K562 (cell line): ENCODE data around the gene ACTA2. TPM values are rescaled to one million over a fixed set of nuclear protein-coding genes. Genes with fewer than 3 reads are reported as not detected.

Experiments
- ATAC-seq: fragments of 200-7000 bp; cut with Tn5 transposase; 3 replicates; pipeline ENCODE4 v1.9.1; 2020; ENCODE audit warnings: moderate library complexity
- BruUV-seq: library from RNA; stranded (reverse); fragments of 400-500 nt; replicated peaks from 2 replicates; lab custom pipeline; 2021; lab: Mats Ljungman, UMichigan
- CTCF ChIA-PET: fragments of 300-600 bp; formaldehyde crosslinking; extraction: SDS; loops from one replicate; lab custom pipeline; 2021; ENCODE audit warnings: low intra/inter-chr PET ratio; lab: Yijun Ruan, JAX
- POLR2A ChIA-PET: fragments of 300-600, 350-650 bp; sonication (Branson Sonifier 250); formaldehyde crosslinking; extraction: SDS; loops from one replicate; lab custom pipeline; 2021; ENCODE audit warnings: antibody characterized with exemption, inconsistent platforms; lab: Yijun Ruan, JAX
- DNase-seq, 4 experiments: peaks; one replicate each; pipeline versions ENCODE4 v3.0.0 to v3.0.0-alpha.2; 2011 to 2018; ENCODE audit warnings: low spot score in 3 of 4, mixed read lengths in 3 of 4; ENCODE audit errors: extremely low read depth in 1 of 4
- FAIRE-seq: peaks from 2 replicates; lab custom pipeline; 2011; peaks lifted over from hg19 to GRCh38; lab: Jason Lieb, UNC
- H2AFZ ChIP-seq: 2 replicates; pipeline ENCODE4 v1.6.0; 2011; ENCODE audit warnings: low read depth, low read length, control low read depth, inconsistent platforms
- H3K27ac ChIP-seq: fragments of 200-600 bp; 3 replicates; pipeline ENCODE4 v1.8.0; 2011; ENCODE audit warnings: low read depth, mild to moderate bottlenecking, control low read depth, inconsistent platforms, low read length, moderate library complexity, mixed read lengths; ENCODE audit errors: extremely low read depth
- H3K27me3 ChIP-seq, 2 experiments: fragments of 300-600 bp in 1 of 2; 2 replicates in 1 of 2; 3 replicates in 1 of 2; pipeline versions ENCODE4 v1.6.0 to v1.8.0; 2011; ENCODE audit warnings: inconsistent platforms in 2 of 2, low read length in 2 of 2, mild to moderate bottlenecking in 1 of 2, mixed read lengths in 1 of 2, moderate library complexity in 1 of 2; ENCODE audit not compliant: control insufficient read depth in 2 of 2, insufficient read depth in 2 of 2
- H3K36me3 ChIP-seq: fragments of 300-600 bp; 3 replicates; pipeline ENCODE4 v1.8.0; 2011; ENCODE audit warnings: mild to moderate bottlenecking, low read length, inconsistent platforms; ENCODE audit not compliant: control insufficient read depth, insufficient read depth
- H3K4me1 ChIP-seq, 2 experiments: fragments of 200-600 bp in 1 of 2; replicated peaks in 1 of 2; 2 replicates in 1 of 2; 3 replicates in 1 of 2; pipeline versions ENCODE4 v1.5.1 to v1.8.0; 2011; ENCODE audit warnings: inconsistent platforms in 2 of 2, low read length in 2 of 2, mild to moderate bottlenecking in 1 of 2, mixed read lengths in 1 of 2, moderate library complexity in 1 of 2; ENCODE audit not compliant: control insufficient read depth in 2 of 2, insufficient read depth in 2 of 2
- H3K4me2 ChIP-seq: 2 replicates; pipeline ENCODE4 v1.6.1; 2011; ENCODE audit warnings: low read length, control low read depth, inconsistent platforms, mixed read lengths; ENCODE audit not compliant: insufficient read depth
- H3K4me3 ChIP-seq: fragments of 200-600 bp; sonication (generic), shearing (Covaris generic); 2 replicates; pipeline ENCODE4 v1.5.1; 2016; ENCODE audit warnings: control low read depth, inconsistent platforms
- H3K79me2 ChIP-seq: fragments of 200-600 bp; 3 replicates; pipeline ENCODE4 v1.8.0; 2011; ENCODE audit warnings: low read length, inconsistent platforms; ENCODE audit not compliant: control insufficient read depth, insufficient read depth
- H3K9ac ChIP-seq, 2 experiments: 2 replicates each; pipeline versions ENCODE4 v1.6.0 to v1.6.1; 2011; ENCODE audit warnings: low read depth in 2 of 2, low read length in 2 of 2, control low read depth in 1 of 2, inconsistent platforms in 1 of 2, mild to moderate bottlenecking in 1 of 2, mixed read lengths in 1 of 2; ENCODE audit not compliant: insufficient read depth in 1 of 2
- H3K9me1 ChIP-seq: one replicate; pipeline ENCODE4 v1.6.0; 2011; ENCODE audit warnings: inconsistent platforms, mild to moderate bottlenecking, low read length, moderate library complexity; ENCODE audit not compliant: control insufficient read depth, insufficient read depth
- H3K9me3 ChIP-seq: replicated peaks from 2 replicates; pipeline ENCODE4 v1.5.1; 2011; ENCODE audit warnings: low read depth, low read length, inconsistent platforms; ENCODE audit not compliant: control insufficient read depth, insufficient read depth
- H4K20me1 ChIP-seq: replicated peaks from 2 replicates; pipeline ENCODE4 v1.6.1; 2011; ENCODE audit warnings: low read length, inconsistent platforms, mixed read lengths; ENCODE audit not compliant: control insufficient read depth, insufficient read depth
- ATF1 ChIP-seq, 2 experiments: fragments of 450-650 bp in 1 of 2; IDR thresholded peaks; 2 replicates each; pipeline ENCODE4 v1.6.1; 2016; ENCODE audit warnings: missing compliant biosample characterization in 1 of 2, missing genetic modification characterization in 1 of 2
- BHLHE40 ChIP-seq: IDR thresholded peaks from 2 replicates; pipeline ENCODE4 v1.6.1; 2011; ENCODE audit warnings: low read length, improper control_type of control experiment
- IRF2 ChIP-seq: sonication (generic); formaldehyde crosslinking; IDR thresholded peaks from 2 replicates; pipeline ENCODE4 v1.8.1; 2022; ENCODE audit warnings: mild to moderate bottlenecking, missing genetic modification reagents
- MCM3 ChIP-seq: fragments of 450-650 bp; IDR thresholded peaks from 2 replicates; pipeline ENCODE4 v1.6.1; 2016
- NFXL1 ChIP-seq: fragments of 450-650 bp; formaldehyde crosslinking; IDR thresholded peaks from 2 replicates; pipeline ENCODE4 v1.4.0; 2021; ENCODE audit warnings: mild to moderate bottlenecking
- POLR2B ChIP-seq: fragments of 450-650 bp; IDR thresholded peaks from 2 replicates; pipeline ENCODE4 v1.6.1; 2018; ENCODE audit warnings: low read depth; ENCODE audit not compliant: partially characterized antibody
- SREBF2 ChIP-seq: sonication (generic); formaldehyde crosslinking; IDR thresholded peaks from 2 replicates; pipeline ENCODE4 v1.4.0; 2020; ENCODE audit warnings: mild to moderate bottlenecking, missing genetic modification reagents
- ZNF23 ChIP-seq: fragments of 250-450 bp; sonication (Bioruptor Pico); IDR thresholded peaks from 2 replicates; pipeline ENCODE4 v1.4.0; 2020; ENCODE audit warnings: mild to moderate bottlenecking
- WGBS: fragments of 100-300 bp; shearing (Covaris generic); methylation state at CpG from one replicate; pipeline ENCODE4 v1.1.6; 2016; ENCODE audit warnings: low coverage, mixed read lengths; ENCODE audit not compliant: insufficient coverage; ENCODE audit errors: missing lambda C conversion rate; 5-methylcytosine and 5-hydroxymethylcytosine counted together
- in situ Hi-C: fragments of 300-500 bp; cut with MboI; formaldehyde crosslinking; loops from 4 replicates; pipeline ENCODE4 v1.15.0; 2018; ENCODE audit warnings: inconsistent platforms, mixed read lengths
- intact Hi-C: fragments of 100-400 bp; cut with micrococcal nuclease; formaldehyde crosslinking; loops from 2 replicates; pipeline ENCODE4 v1.14.2; 2022
- polyA plus RNA-seq, 8 experiments: library from polyadenylated mRNA; depleted of rRNA in 4 of 8; stranded (reverse) in 5 of 8; unstranded in 3 of 8; fragments of >200 nt; fragmentation: Nextera tagmentation in 2 of 8; fragmentation: Illumina TruSeq in 1 of 8; extraction: Ambion mirVana in 2 of 8; extraction: Trizol in 1 of 8; gene quantifications; 2 replicates each; pipeline versions ENCODE4 v1.2.1 to v1.2.3, GENCODE V29; 2011 to 2014; ENCODE audit warnings: inconsistent platforms in 1 of 8, missing spikeins in 1 of 8
- total RNA-seq, 7 experiments: library from RNA; depleted of rRNA in 6 of 7; stranded (reverse); fragments of >200 nt in 6 of 7; fragmentation: Illumina TruSeq in 2 of 7; extraction: Trizol in 2 of 7; gene quantifications; 2 replicates each; pipeline versions ENCODE4 v1.2.1 to v1.2.3, GENCODE V29; 2011 to 2021; ENCODE audit warnings: low replicate concordance in 1 of 7
- TF ChIP-seq, protein P1 (sequence below): fragments of 450-650 bp; formaldehyde crosslinking; conservative IDR thresholded peaks from 2 replicates; pipeline ENCODE4 v1.4.0; 2022; ENCODE audit warnings: mild to moderate bottlenecking, missing genetic modification characterization
- TF ChIP-seq, protein P2 (sequence below): fragments of 450-650 bp; IDR thresholded peaks from 2 replicates; pipeline ENCODE4 v1.6.1; 2016; ENCODE audit warnings: borderline replicate concordance

The ACTA2 gene
- total and polyA plus RNA-seq, 9 of the 15 experiments (the other 6 are each of a cell fraction or from before 2014, with no cell fraction given), result 0.15 to 1.0 (median 0.38) TPM; not detected in 3

DNA sequence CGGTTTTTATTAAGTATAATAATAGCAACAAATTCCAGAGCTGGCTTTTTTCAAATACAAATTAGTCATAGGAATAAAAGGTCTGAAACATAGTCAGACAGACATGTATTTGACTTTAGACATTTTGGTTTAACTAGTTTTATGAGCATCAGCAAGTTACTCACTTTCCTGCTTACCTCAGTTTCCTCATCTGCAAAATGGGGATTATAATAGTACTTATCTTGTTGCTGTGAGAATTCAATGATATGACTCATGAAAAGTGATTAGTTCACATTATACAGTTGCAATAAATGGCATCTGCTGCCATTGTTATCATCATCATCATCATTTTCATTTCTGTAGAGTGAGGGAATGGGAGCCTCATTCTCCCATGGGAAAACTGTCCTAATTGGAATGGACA lies 33.5 kb downstream of the ACTA2 start:
- TF ChIP-seq ZNF23 (no peak), ATF1 (CRISPR knock-in tag; IDR thresholded peaks at IDR 0.05) (no peak), ATF1 (tag; IDR thresholded peaks at IDR 0.05) (no peak), MCM3 (no peak), POLR2B (no peak), SREBF2 (CRISPR knock-in tag) (no peak), IRF2 (CRISPR knock-in tag) (no peak), NFXL1 (no peak), BHLHE40 (no peak)
- TF ChIP-seq, protein P1, sequence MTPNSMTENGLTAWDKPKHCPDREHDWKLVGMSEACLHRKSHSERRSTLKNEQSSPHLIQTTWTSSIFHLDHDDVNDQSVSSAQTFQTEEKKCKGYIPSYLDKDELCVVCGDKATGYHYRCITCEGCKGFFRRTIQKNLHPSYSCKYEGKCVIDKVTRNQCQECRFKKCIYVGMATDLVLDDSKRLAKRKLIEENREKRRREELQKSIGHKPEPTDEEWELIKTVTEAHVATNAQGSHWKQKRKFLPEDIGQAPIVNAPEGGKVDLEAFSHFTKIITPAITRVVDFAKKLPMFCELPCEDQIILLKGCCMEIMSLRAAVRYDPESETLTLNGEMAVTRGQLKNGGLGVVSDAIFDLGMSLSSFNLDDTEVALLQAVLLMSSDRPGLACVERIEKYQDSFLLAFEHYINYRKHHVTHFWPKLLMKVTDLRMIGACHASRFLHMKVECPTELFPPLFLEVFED (CRISPR knock-in tag), result no peak
- TF ChIP-seq, protein P2, sequence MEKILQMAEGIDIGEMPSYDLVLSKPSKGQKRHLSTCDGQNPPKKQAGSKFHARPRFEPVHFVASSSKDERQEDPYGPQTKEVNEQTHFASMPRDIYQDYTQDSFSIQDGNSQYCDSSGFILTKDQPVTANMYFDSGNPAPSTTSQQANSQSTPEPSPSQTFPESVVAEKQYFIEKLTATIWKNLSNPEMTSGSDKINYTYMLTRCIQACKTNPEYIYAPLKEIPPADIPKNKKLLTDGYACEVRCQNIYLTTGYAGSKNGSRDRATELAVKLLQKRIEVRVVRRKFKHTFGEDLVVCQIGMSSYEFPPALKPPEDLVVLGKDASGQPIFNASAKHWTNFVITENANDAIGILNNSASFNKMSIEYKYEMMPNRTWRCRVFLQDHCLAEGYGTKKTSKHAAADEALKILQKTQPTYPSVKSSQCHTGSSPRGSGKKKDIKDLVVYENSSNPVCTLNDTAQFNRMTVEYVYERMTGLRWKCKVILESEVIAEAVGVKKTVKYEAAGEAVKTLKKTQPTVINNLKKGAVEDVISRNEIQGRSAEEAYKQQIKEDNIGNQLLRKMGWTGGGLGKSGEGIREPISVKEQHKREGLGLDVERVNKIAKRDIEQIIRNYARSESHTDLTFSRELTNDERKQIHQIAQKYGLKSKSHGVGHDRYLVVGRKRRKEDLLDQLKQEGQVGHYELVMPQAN, result no peak
- Histone ChIP-seq H3K4me2 (no peak overlapping the region), H3K4me3 (no peak overlapping the region), H3K27ac (no peak overlapping the region), H3K9me1 (no peaks in the 10 kb centered on the region), H3K79me2 (no peaks in the 10 kb centered on the region), H3K4me1 (no peaks in the 10 kb centered on the region), H3K9ac (no peak overlapping the region), H3K36me3 (no peaks in the 10 kb centered on the region), H4K20me1 (no peaks in the 10 kb centered on the region), H3K27me3 (no peaks in the 10 kb centered on the region), H3K9me3 (no peaks in the 10 kb centered on the region), H2AFZ (no peak overlapping the region)
- ChIA-PET CTCF (no interaction called here), POLR2A (interaction anchor here (0.6 kb wide), 1 partner anchor 21 kb away, joined by 3 read pairs; no protein-coding TSS in a partner anchor)
- in situ Hi-C loops, result no loop called here
- BruUV-seq, result no TSS peak
- ATAC-seq, result no peak
- WGBS, result 0% methylated on average over 1 of the region's 1 CpG
- DNase-seq, result no peak
- intact Hi-C loops, result no loop called here
- no peak for FAIRE-seq
